Measurements from ENCODE around the gene PRR23B.

DNA sequence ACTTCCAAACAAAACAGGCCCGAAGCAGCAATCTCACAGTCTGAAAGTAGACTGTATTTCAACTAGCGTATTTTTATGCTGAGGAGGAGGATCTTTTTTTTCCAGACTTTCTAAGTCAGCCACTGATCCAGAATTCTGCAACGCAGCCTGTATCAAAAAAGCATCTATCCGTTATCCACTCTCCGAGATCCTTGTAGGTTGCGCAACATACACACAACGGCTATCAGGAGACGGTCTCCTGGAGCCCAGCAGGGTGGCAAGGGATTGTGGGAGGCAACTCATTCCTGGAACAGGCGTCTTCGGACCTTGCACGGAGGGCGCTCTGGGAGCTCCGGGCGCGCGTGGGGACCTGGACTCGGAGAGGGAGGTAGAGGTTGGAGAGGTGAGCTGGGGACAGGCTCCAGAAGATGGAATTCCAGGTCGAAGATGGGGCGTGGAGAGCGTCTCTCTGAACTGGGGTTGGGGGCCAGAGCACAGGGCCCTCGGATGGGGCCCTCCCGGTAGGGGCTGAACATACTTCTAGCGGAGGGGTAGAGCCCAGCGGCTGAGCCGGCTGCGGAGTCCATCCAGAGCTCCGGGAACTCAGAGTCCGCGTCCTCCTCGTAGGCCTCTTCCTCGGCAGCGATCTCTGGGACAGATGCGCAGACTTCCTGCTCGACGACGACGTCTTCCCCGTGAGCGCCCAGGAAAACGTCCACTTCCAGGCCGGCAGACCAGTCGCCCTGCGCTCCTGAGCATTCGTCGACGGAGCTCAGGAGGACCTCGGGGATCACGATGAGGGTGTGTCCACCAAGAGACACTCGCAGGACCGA lies 23.0 kb upstream of the PRR23B start:
- no peak for TF ChIP-seq POLR2AphosphoS5 (IDR thresholded peaks at IDR 0.05; ENCODE audit: borderline replicate concordance, low read depth, low read length)
- no peak for TF ChIP-seq EZH2 (IDR thresholded peaks at IDR 0.05)

Data from SK-N-MC (cell line).